GM21447 (cell line): Measurements from ENCODE around the gene OR52E2.

ENCODE experiments used
- ATAC-seq: cut with Tn5 transposase; IDR thresholded peaks from one replicate; pipeline ENCODE4 v1.9.1; 2021; ENCODE audit not compliant: unreplicated experiment

The OR52E2 gene

GRCh38 chr11:5013012-5013411, 46.4 kb downstream of the OR52E2 start:
- no peak for ATAC-seq

GRCh38 chr11:5011254-5011653, 48.2 kb downstream of the OR52E2 start:
- no peak for ATAC-seq
